ENCODE results near the gene RNF135.
"Not testable (repeated sequence)": the region's sequence is repeated elsewhere in the genome, so short reads cannot be mapped to it uniquely, and the experiment has no call there.

The RNF135 gene

GRCh38 chr17:31007695-31008373 lies 37.0 kb downstream of the RNF135 start:
- Histone ChIP-seq H3K4me1 (ENCODE audit: control insufficient read depth, insufficient read depth, low read length) (no peaks in the 10 kb centered on the region), H3K4me3 (ENCODE audit: low read depth, low read length) (peak overlapping the region; percentile 82), H3K36me3 (ENCODE audit: control insufficient read depth, insufficient read depth, low read length) (no peaks in the 10 kb centered on the region), H3K27me3 (ENCODE audit: control insufficient read depth, insufficient read depth, low read length) (peaks cover 24% of the 10 kb centered on the region), H3K9me3 (ENCODE audit: control insufficient read depth, insufficient read depth, low read length) (no peaks in the 10 kb centered on the region), H3K9ac (ENCODE audit: low read depth, low read length) (peak overlapping the region; percentile 61; the same call in 1 of the 2 replicates), H3K27ac (ENCODE audit: low read depth, low read length) (no peak overlapping the region)

GRCh38 chr17:31008374-31009041 lies 37.7 kb downstream of the RNF135 start:
- Histone ChIP-seq H3K9me3 (ENCODE audit: control insufficient read depth, insufficient read depth, low read length) (no peaks in the 10 kb centered on the region), H3K36me3 (ENCODE audit: control insufficient read depth, insufficient read depth, low read length) (no peaks in the 10 kb centered on the region), H3K27me3 (ENCODE audit: control insufficient read depth, insufficient read depth, low read length) (peaks cover 24% of the 10 kb centered on the region), H3K9ac (ENCODE audit: low read depth, low read length) (peak overlapping the region; percentile 61), H3K4me3 (ENCODE audit: low read depth, low read length) (peak overlapping the region; percentile 82), H3K27ac (ENCODE audit: low read depth, low read length) (peak overlapping the region; percentile 12), H3K4me1 (ENCODE audit: control insufficient read depth, insufficient read depth, low read length) (no peaks in the 10 kb centered on the region)

GRCh38 chr17:31009042-31009702 lies 38.3 kb downstream of the RNF135 start:
- not testable (repeated sequence) for H3K27ac ChIP-seq (ENCODE audit: low read depth, low read length); H3K9me3 ChIP-seq (ENCODE audit: control insufficient read depth, insufficient read depth, low read length); H3K36me3 ChIP-seq (ENCODE audit: control insufficient read depth, insufficient read depth, low read length); H3K4me1 ChIP-seq (ENCODE audit: control insufficient read depth, insufficient read depth, low read length)
- 0 out of 2 replicates have a peak overlapping the region, but pooled peaks have one; percentile 61 for H3K9ac ChIP-seq (ENCODE audit: low read depth, low read length)
- peak overlapping the region; percentile 82 for H3K4me3 ChIP-seq (ENCODE audit: low read depth, low read length)
- peaks cover 24% of the 10 kb centered on the region for H3K27me3 ChIP-seq (ENCODE audit: control insufficient read depth, insufficient read depth, low read length)

- H3K36me3 ChIP-seq (ENCODE audit: control insufficient read depth, insufficient read depth, low read length); H3K9me3 ChIP-seq (ENCODE audit: control insufficient read depth, insufficient read depth, low read length); H3K4me1 ChIP-seq (ENCODE audit: control insufficient read depth, insufficient read depth, low read length); H3K9ac ChIP-seq (ENCODE audit: low read depth, low read length); H3K27ac ChIP-seq (ENCODE audit: low read depth, low read length); H3K4me3 ChIP-seq (ENCODE audit: low read depth, low read length): not testable (repeated sequence)
- peaks cover 24% of the 10 kb centered on the region for H3K27me3 ChIP-seq (ENCODE audit: control insufficient read depth, insufficient read depth, low read length)
Observed at GRCh38 chr17:31010014-31010413, 39.2 kb downstream of the RNF135 start.

GRCh38 chr17:31013844-31014243 lies 43.0 kb downstream of the RNF135 start:
- H3K9ac ChIP-seq (ENCODE audit: low read depth, low read length) = no peak overlapping the region
- H3K27ac ChIP-seq (ENCODE audit: low read depth, low read length) = no peak overlapping the region
- peaks cover 11% of the 10 kb centered on the region for H3K27me3 ChIP-seq (ENCODE audit: control insufficient read depth, insufficient read depth, low read length)
- H3K36me3 ChIP-seq (ENCODE audit: control insufficient read depth, insufficient read depth, low read length) = no peaks in the 10 kb centered on the region
- H3K4me1 ChIP-seq (ENCODE audit: control insufficient read depth, insufficient read depth, low read length) = peaks cover 4% of the 10 kb centered on the region; the same call in 1 of the 2 replicates
- H3K4me3 ChIP-seq (ENCODE audit: low read depth, low read length) = no peak overlapping the region
- no peaks in the 10 kb centered on the region for H3K9me3 ChIP-seq (ENCODE audit: control insufficient read depth, insufficient read depth, low read length)

GRCh38 chr17:31015639-31016038 lies 44.8 kb downstream of the RNF135 start:
- Histone ChIP-seq H3K27me3 (ENCODE audit: control insufficient read depth, insufficient read depth, low read length) (no peaks in the 10 kb centered on the region), H3K9ac (ENCODE audit: low read depth, low read length) (no peak overlapping the region), H3K36me3 (ENCODE audit: control insufficient read depth, insufficient read depth, low read length) (no peaks in the 10 kb centered on the region), H3K4me1 (ENCODE audit: control insufficient read depth, insufficient read depth, low read length) (peaks cover 4% of the 10 kb centered on the region; the same call in 1 of the 2 replicates), H3K27ac (ENCODE audit: low read depth, low read length) (no peak overlapping the region), H3K9me3 (ENCODE audit: control insufficient read depth, insufficient read depth, low read length) (no peaks in the 10 kb centered on the region), H3K4me3 (ENCODE audit: low read depth, low read length) (no peak overlapping the region)

- Histone ChIP-seq H3K27me3 (ENCODE audit: control insufficient read depth, insufficient read depth, low read length) (no peaks in the 10 kb centered on the region), H3K4me1 (ENCODE audit: control insufficient read depth, insufficient read depth, low read length) (peaks cover 4% of the 10 kb centered on the region; the same call in 1 of the 2 replicates), H3K27ac (ENCODE audit: low read depth, low read length) (no peak overlapping the region), H3K9ac (ENCODE audit: low read depth, low read length) (no peak overlapping the region), H3K36me3 (ENCODE audit: control insufficient read depth, insufficient read depth, low read length) (no peaks in the 10 kb centered on the region), H3K4me3 (ENCODE audit: low read depth, low read length) (no peak overlapping the region), H3K9me3 (ENCODE audit: control insufficient read depth, insufficient read depth, low read length) (no peaks in the 10 kb centered on the region)
Observed at GRCh38 chr17:31019004-31019403, 48.2 kb downstream of the RNF135 start.

GRCh38 chr17:31023171-31023570 lies 52.3 kb downstream of the RNF135 start:
- not testable (repeated sequence) for H3K36me3 ChIP-seq (ENCODE audit: control insufficient read depth, insufficient read depth, low read length); H3K4me3 ChIP-seq (ENCODE audit: low read depth, low read length); H3K9ac ChIP-seq (ENCODE audit: low read depth, low read length); H3K27ac ChIP-seq (ENCODE audit: low read depth, low read length); H3K4me1 ChIP-seq (ENCODE audit: control insufficient read depth, insufficient read depth, low read length); H3K27me3 ChIP-seq (ENCODE audit: control insufficient read depth, insufficient read depth, low read length); H3K9me3 ChIP-seq (ENCODE audit: control insufficient read depth, insufficient read depth, low read length)

- no peak overlapping the region for H3K27ac ChIP-seq (ENCODE audit: low read depth, low read length)
- no peaks in the 10 kb centered on the region for H3K36me3 ChIP-seq (ENCODE audit: control insufficient read depth, insufficient read depth, low read length)
- H3K9me3 ChIP-seq (ENCODE audit: control insufficient read depth, insufficient read depth, low read length) = no peaks in the 10 kb centered on the region
- H3K27me3 ChIP-seq (ENCODE audit: control insufficient read depth, insufficient read depth, low read length) = no peaks in the 10 kb centered on the region
- no peaks in the 10 kb centered on the region; the same call in 1 of the 2 replicates for H3K4me1 ChIP-seq (ENCODE audit: control insufficient read depth, insufficient read depth, low read length)
- no peak overlapping the region for H3K4me3 ChIP-seq (ENCODE audit: low read depth, low read length)
- H3K9ac ChIP-seq (ENCODE audit: low read depth, low read length) = no peak overlapping the region
Observed at GRCh38 chr17:31031841-31032240, 61.0 kb downstream of the RNF135 start.

GRCh38 chr17:31035611-31036010 lies 64.8 kb downstream of the RNF135 start:
- not testable (repeated sequence) for H3K36me3 ChIP-seq (ENCODE audit: control insufficient read depth, insufficient read depth, low read length); H3K4me1 ChIP-seq (ENCODE audit: control insufficient read depth, insufficient read depth, low read length); H3K9me3 ChIP-seq (ENCODE audit: control insufficient read depth, insufficient read depth, low read length); H3K9ac ChIP-seq (ENCODE audit: low read depth, low read length); H3K4me3 ChIP-seq (ENCODE audit: low read depth, low read length); H3K27me3 ChIP-seq (ENCODE audit: control insufficient read depth, insufficient read depth, low read length); H3K27ac ChIP-seq (ENCODE audit: low read depth, low read length)

- H3K4me1 ChIP-seq (ENCODE audit: control insufficient read depth, insufficient read depth, low read length) = not testable (repeated sequence)
Observed at GRCh38 chr17:31040837-31041236, 70.0 kb downstream of the RNF135 start.

More at GRCh38 chr17:31040837-31041236, 70.0 kb downstream of the RNF135 start:
- not testable (repeated sequence) for H3K27me3 ChIP-seq (ENCODE audit: control insufficient read depth, insufficient read depth, low read length); H3K36me3 ChIP-seq (ENCODE audit: control insufficient read depth, insufficient read depth, low read length); H3K27ac ChIP-seq (ENCODE audit: low read depth, low read length); H3K9me3 ChIP-seq (ENCODE audit: control insufficient read depth, insufficient read depth, low read length); H3K9ac ChIP-seq (ENCODE audit: low read depth, low read length); H3K4me3 ChIP-seq (ENCODE audit: low read depth, low read length)
